T-helper 1 cell (primary cell): ENCODE measurements around the gene ADGRV1.
"Not testable (repeated sequence)": the region's sequence is repeated elsewhere in the genome, so short reads cannot be mapped to it uniquely, and the experiment has no call there.

Experiments used
- DNase-seq, 5 donors: peaks; one replicate each; pipeline ENCODE4 v3.0.0-alpha.2; 2012 to 2020

The ADGRV1 gene

GRCh38 chr5:90657788-90658187 is 99.2 kb downstream of the ADGRV1 start:
- DNase-seq, result no peak

- no peak for DNase-seq
These were observed 100.0 kb downstream of the ADGRV1 start for GRCh38 chr5:90658620-90659019.

GRCh38 chr5:90668079-90668565 is 109.5 kb downstream of the ADGRV1 start:
- DNase-seq, result not testable (repeated sequence)

GRCh38 chr5:90675222-90675621 is 116.6 kb downstream of the ADGRV1 start:
- no peak for DNase-seq

GRCh38 chr5:90680921-90681563 is 122.4 kb downstream of the ADGRV1 start:
- DNase-seq, result no peak

- DNase-seq, result no peak
These were observed 123.7 kb downstream of the ADGRV1 start for GRCh38 chr5:90682278-90682677.

GRCh38 chr5:90685425-90686022 is 126.9 kb downstream of the ADGRV1 start:
- no peak for DNase-seq

- DNase-seq, result not testable (repeated sequence)
These were observed 127.8 kb downstream of the ADGRV1 start for GRCh38 chr5:90686363-90686762.

GRCh38 chr5:90687458-90687857 is 128.9 kb downstream of the ADGRV1 start:
- DNase-seq, result not testable (repeated sequence)

- DNase-seq, result no peak
These were observed 130.5 kb downstream of the ADGRV1 start for GRCh38 chr5:90689064-90689463.

GRCh38 chr5:90690307-90690706 is 131.7 kb downstream of the ADGRV1 start:
- no peak for DNase-seq

- no peak for DNase-seq
These were observed 132.9 kb downstream of the ADGRV1 start for GRCh38 chr5:90691533-90691932.

- DNase-seq, result no peak
These were observed 137.6 kb downstream of the ADGRV1 start for GRCh38 chr5:90696153-90696552.

- DNase-seq, result no peak
These were observed 141.7 kb downstream of the ADGRV1 start for GRCh38 chr5:90700299-90700698.

- no peak for DNase-seq
These were observed 145.3 kb downstream of the ADGRV1 start for GRCh38 chr5:90703932-90704331.

GRCh38 chr5:90707698-90708097 is 149.1 kb downstream of the ADGRV1 start:
- DNase-seq, result no peak

GRCh38 chr5:90709323-90710155 is 150.9 kb downstream of the ADGRV1 start:
- no peak for DNase-seq

- DNase-seq, result no peak
These were observed 159.8 kb downstream of the ADGRV1 start for GRCh38 chr5:90718387-90718786.

- DNase-seq, result no peak
These were observed 181.0 kb downstream of the ADGRV1 start for GRCh38 chr5:90739567-90739966.

- no peak for DNase-seq
These were observed 181.7 kb downstream of the ADGRV1 start for GRCh38 chr5:90740244-90740799.

GRCh38 chr5:90741022-90741564 is 182.5 kb downstream of the ADGRV1 start:
- DNase-seq, result no peak

GRCh38 chr5:90746119-90746518 is 187.5 kb downstream of the ADGRV1 start:
- no peak for DNase-seq

GRCh38 chr5:90747175-90747574 is 188.6 kb downstream of the ADGRV1 start:
- no peak for DNase-seq
